ENCODE data around the gene LIN9. TPM values are rescaled to one million over a fixed set of nuclear protein-coding genes. Genes with fewer than 3 reads are reported as not detected.

LIN9 gene
- total and polyA plus RNA-seq, 2 donors (not counting 3 experiments of a cell fraction or from before 2014, with no cell fraction given) = 2.5 to 7.6 TPM

- DNase-seq (ENCODE audit: low read depth, low spot score) (no peak), FAIRE-seq (no peak)
- no peaks in the 10 kb centered on the region for H3K27me3 ChIP-seq (ENCODE audit: control insufficient read depth in 2 of 2, insufficient read depth in 2 of 2, low read length in 2 of 2)
- H3K4me2 ChIP-seq (ENCODE audit: insufficient read depth, low read length) = no peak overlapping the region
- H3K9ac ChIP-seq (replicated peaks; ENCODE audit: extremely low read depth, insufficient read depth, low read length) = no peak overlapping the region
- dilution Hi-C loops (cut with MboI; ENCODE audit: extremely low pct_ligation_motif_present, low sequenced_read_pairs) = no loop called here
- no peaks in the 10 kb centered on the region for H3K9me1 ChIP-seq (replicated peaks; ENCODE audit: control insufficient read depth, extremely low read depth, insufficient read depth, low read length)
- no TSS peak for BruUV-seq (replicated peaks)
- no peak overlapping the region for H2AFZ ChIP-seq (ENCODE audit: low read depth, low read length)
- no peak overlapping the region for H3K4me3 ChIP-seq (replicated peaks in 1 of 3; ENCODE audit: insufficient read depth in 1 of 3, low read depth in 1 of 3, low read length in 3 of 3)
- ChIA-PET POLR2A (no interaction called here), CTCF (interaction anchor here (1.7 to 1.8 kb wide), 2 partner anchors 8 to 84 kb away, joined by 4 to 6 read pairs; no protein-coding TSS in a partner anchor)
- H3K36me3 ChIP-seq (ENCODE audit: control insufficient read depth in 2 of 2, extremely low read depth in 1 of 2, insufficient read depth in 2 of 2, low read length in 2 of 2) = no peaks in the 10 kb centered on the region
- no peaks in the 10 kb centered on the region for H4K20me1 ChIP-seq (replicated peaks; ENCODE audit: control insufficient read depth, extremely low read depth, insufficient read depth, low read length)
- intact Hi-C loops (cut with micrococcal nuclease) = no loop called here
- no peak overlapping the region for H3K27ac ChIP-seq (ENCODE audit: insufficient read depth, low read depth, low read length)
- no peak for TF ChIP-seq GATA2 (IDR thresholded peaks at IDR 0.05; ENCODE audit: insufficient read depth, insufficient read length, low read depth, low read length)
- no peak for TF ChIP-seq CTCF (IDR thresholded peaks at IDR 0.05; ENCODE audit: extremely low read depth in 1 of 2, insufficient read depth in 1 of 2, low read depth in 1 of 2, low read length in 2 of 2)
- no peak for TF ChIP-seq MAX (IDR thresholded peaks at IDR 0.05; ENCODE audit: insufficient read depth, insufficient read length)
- no peak for TF ChIP-seq EZH2 (IDR thresholded peaks at IDR 0.05; ENCODE audit: borderline replicate concordance, low read depth, low read length, severe bottlenecking)
- no peak for TF ChIP-seq MYC (IDR thresholded peaks at IDR 0.05; ENCODE audit: low read depth, low read length)
- TF ChIP-seq JUN (IDR thresholded peaks at IDR 0.05; ENCODE audit: borderline replicate concordance, insufficient read depth, insufficient read length, low read depth) = no peak
- TF ChIP-seq POLR2A (IDR thresholded peaks at IDR 0.05; ENCODE audit: low read depth, low read length) = no peak
- TF ChIP-seq POLR2AphosphoS5 (IDR thresholded peaks at IDR 0.05; ENCODE audit: insufficient read depth, low read depth, low read length) = no peak
- TF ChIP-seq FOS (IDR thresholded peaks at IDR 0.05; ENCODE audit: borderline replicate concordance, insufficient read depth, low read length) = no peak
- no peaks in the 10 kb centered on the region for H3K4me1 ChIP-seq (ENCODE audit: control insufficient read depth, extremely low read depth, insufficient read depth, low read length)
- H3K9me3 ChIP-seq (replicated peaks; ENCODE audit: control insufficient read depth, insufficient read depth, low read length) = no peaks in the 10 kb centered on the region
- H3K79me2 ChIP-seq (ENCODE audit: control insufficient read depth, insufficient read depth, low read length) = no peaks in the 10 kb centered on the region
Observed at GRCh38 chr1:226209307-226210059, 99.5 kb downstream of the LIN9 start.

Data from endothelial cell of umbilical vein (primary cell).